ENCODE measurements around the gene EIF3D.
A peak's percentile ranks its signal among the peaks of the same experiment; 100 is the strongest.
"Not testable (repeated sequence)": the region's sequence is repeated elsewhere in the genome, so short reads cannot be mapped to it uniquely, and the experiment has no call there.

Gene EIF3D

GRCh38 chr22:36548606-36549005, 19.6 kb upstream of the EIF3D start:
- DNase-seq: no peak

GRCh38 chr22:36546932-36547331, 18.0 kb upstream of the EIF3D start:
- no peak for DNase-seq

GRCh38 chr22:36546092-36546804, 17.3 kb upstream of the EIF3D start:
- DNase-seq: peak; percentile 59

- DNase-seq: no peak
Observed at GRCh38 chr22:36544107-36544620, 15.2 kb upstream of the EIF3D start.

GRCh38 chr22:36541831-36542411, 13.0 kb upstream of the EIF3D start:
- no peak for DNase-seq

- DNase-seq: no peak
Observed at GRCh38 chr22:36540867-36541642, 12.1 kb upstream of the EIF3D start.

- no peak for DNase-seq
Observed at GRCh38 chr22:36538529-36538928, 9.6 kb upstream of the EIF3D start.

- DNase-seq: peak; percentile 87
Observed at GRCh38 chr22:36536717-36537116, 7.8 kb upstream of the EIF3D start.

- not testable (repeated sequence) for DNase-seq
Observed at GRCh38 chr22:36533320-36533719, 4.4 kb upstream of the EIF3D start.

GRCh38 chr22:36532466-36532865, 3.5 kb upstream of the EIF3D start:
- DNase-seq: no peak

GRCh38 chr22:36528341-36528740, 625 bp downstream of the EIF3D start:
- no peak for DNase-seq

GRCh38 chr22:36522662-36523061, 6.3 kb downstream of the EIF3D start:
- DNase-seq: no peak

GRCh38 chr22:36520423-36520822, 8.5 kb downstream of the EIF3D start:
- no peak for DNase-seq

- not testable (repeated sequence) for DNase-seq
Observed at GRCh38 chr22:36519906-36520305, 9.1 kb downstream of the EIF3D start.

- no peak for DNase-seq
Observed at GRCh38 chr22:36514766-36515165, 14.2 kb downstream of the EIF3D start.

GRCh38 chr22:36512991-36513390, 16.0 kb downstream of the EIF3D start:
- DNase-seq: no peak

- DNase-seq: no peak
Observed at GRCh38 chr22:36512333-36512732, 16.6 kb downstream of the EIF3D start.

GRCh38 chr22:36510966-36511881, 17.7 kb downstream of the EIF3D start:
- peak; percentile 14 for DNase-seq

- DNase-seq: peak; percentile 69
Observed at GRCh38 chr22:36510384-36510783, 18.6 kb downstream of the EIF3D start.

- DNase-seq: no peak
Observed at GRCh38 chr22:36507518-36508010, 21.4 kb downstream of the EIF3D start.

- DNase-seq: peak; percentile 80
Observed at GRCh38 chr22:36506637-36507517, 22.1 kb downstream of the EIF3D start, which contains the start of gene FOXRED2. TSS of gene FOXRED2 (minus strand) at chr22:36507040. CDS start at chr22:36506422, 618 bp downstream.
